GM12878 (cell line): ENCODE results near the gene PSMD11. TPM values are rescaled to one million over a fixed set of nuclear protein-coding genes. Genes with fewer than 3 reads are reported as not detected.

ENCODE experiments used
- ATF7 ChIP-seq: fragments of 450-650 bp; IDR thresholded peaks from 2 replicates; pipeline ENCODE4 v1.6.1; 2016; ENCODE audit warnings: low read depth, mild to moderate bottlenecking
- BMI1 ChIP-seq: fragments of 450-650 bp; IDR thresholded peaks from 2 replicates; pipeline ENCODE4 v1.6.1; 2016; ENCODE audit warnings: mild to moderate bottlenecking, moderate library complexity, borderline replicate concordance
- CHD4 ChIP-seq: fragments of 200-600 bp; sonication (generic); IDR thresholded peaks from 2 replicates; pipeline ENCODE4 v1.6.1; 2016; ENCODE audit warnings: mild to moderate bottlenecking
- CREB1 ChIP-seq: IDR thresholded peaks from 2 replicates; pipeline ENCODE4 v1.6.1; 2012; ENCODE audit warnings: low read depth, mild to moderate bottlenecking, inconsistent platforms
- EGR1 ChIP-seq, 2 experiments: IDR thresholded peaks; 1 replicate in 1 of 2; 2 replicates in 1 of 2; pipeline ENCODE4 v1.6.1; 2011 to 2012; ENCODE audit warnings: low read depth in 2 of 2, low read length in 2 of 2, borderline replicate concordance in 1 of 2, mild to moderate bottlenecking in 1 of 2, moderate library complexity in 1 of 2
- HDGF ChIP-seq: fragments of 450-650 bp; IDR thresholded peaks from 2 replicates; pipeline ENCODE4 v1.6.1; 2016; ENCODE audit warnings: antibody characterized with exemption
- MTA2 ChIP-seq: fragments of 450-650 bp; IDR thresholded peaks from 2 replicates; pipeline ENCODE4 v1.6.1; 2016; ENCODE audit warnings: low read depth, mild to moderate bottlenecking, moderate library complexity
- NFYA ChIP-seq: IDR thresholded peaks from 2 replicates; pipeline ENCODE4 v1.6.1; 2011; ENCODE audit warnings: low read depth, mild to moderate bottlenecking, low read length, improper control_type of control experiment, borderline replicate concordance
- NFYB ChIP-seq: IDR thresholded peaks from 2 replicates; pipeline ENCODE4 v1.6.1; 2011; ENCODE audit warnings: low read depth, mild to moderate bottlenecking, low read length, improper control_type of control experiment, moderate library complexity; ENCODE audit not compliant: insufficient read depth
- POLR2AphosphoS2 ChIP-seq: IDR thresholded peaks from 2 replicates; pipeline ENCODE4 v1.6.1; 2011; ENCODE audit warnings: low read depth, mild to moderate bottlenecking, low read length, improper control_type of control experiment, moderate library complexity
- SIX5 ChIP-seq: IDR thresholded peaks from 2 replicates; pipeline ENCODE4 v1.6.1; 2011; ENCODE audit warnings: mild to moderate bottlenecking, low read depth, low read length, moderate library complexity; ENCODE audit not compliant: severe bottlenecking
- SPI1 ChIP-seq: IDR thresholded peaks from 2 replicates; pipeline ENCODE4 v1.6.1; 2011; ENCODE audit warnings: low read depth, mild to moderate bottlenecking, low read length, moderate library complexity, borderline replicate concordance; ENCODE audit not compliant: insufficient read depth
- SRF ChIP-seq, 2 experiments: IDR thresholded peaks; 2 replicates each; pipeline ENCODE4 v1.6.1; 2011; ENCODE audit warnings: low read depth in 2 of 2, low read length in 2 of 2, mild to moderate bottlenecking in 1 of 2, moderate library complexity in 1 of 2
- STAT1 ChIP-seq: fragments of 450-650 bp; conservative IDR thresholded peaks from 2 replicates; pipeline ENCODE4 v1.6.1; 2014; ENCODE audit warnings: antibody characterized with exemption, mild to moderate bottlenecking
- TCF12 ChIP-seq: IDR thresholded peaks from 2 replicates; pipeline ENCODE4 v1.6.1; 2011; ENCODE audit warnings: low read depth, mild to moderate bottlenecking, low read length
- TCF3 ChIP-seq: IDR thresholded peaks from 2 replicates; pipeline ENCODE4 v1.6.1; 2012; ENCODE audit warnings: low read depth, mild to moderate bottlenecking, low read length, borderline replicate concordance; ENCODE audit not compliant: insufficient read depth
- WRNIP1 ChIP-seq: IDR thresholded peaks from 2 replicates; pipeline ENCODE4 v1.6.1; 2011; ENCODE audit warnings: low read depth, low read length, improper control_type of control experiment, borderline replicate concordance
- polyA plus RNA-seq, 11 experiments: library from polyadenylated mRNA; depleted of rRNA in 4 of 11; unstranded in 6 of 11; stranded (reverse) in 5 of 11; fragments of >200 nt; fragmentation: Nextera tagmentation in 4 of 11; fragmentation: Illumina TruSeq in 1 of 11; extraction: Ambion mirVana in 4 of 11; extraction: Trizol in 1 of 11; gene quantifications; 1 replicate in 1 of 11; 2 replicates in 10 of 11; pipeline versions ENCODE4 v1.2.1 to v1.2.3, GENCODE V29; 2011 to 2016; ENCODE audit warnings: inconsistent platforms in 2 of 11, missing spikeins in 2 of 11, low read depth in 1 of 11
- total RNA-seq, 4 experiments: library from RNA; depleted of rRNA in 3 of 4; stranded (reverse); fragments of >200 nt in 3 of 4; fragmentation: Illumina TruSeq in 1 of 4; extraction: Trizol in 1 of 4; gene quantifications; 2 replicates each; pipeline versions ENCODE4 v1.2.1 to v1.2.3, GENCODE V29; 2013 to 2021
- TF ChIP-seq, protein P1 (sequence below): fragments of 450-650 bp; conservative IDR thresholded peaks from 2 replicates; pipeline ENCODE4 v1.6.1; 2017; ENCODE audit warnings: mild to moderate bottlenecking, moderate library complexity
- TF ChIP-seq, protein P2 (sequence below): IDR thresholded peaks from 2 replicates; pipeline ENCODE4 v1.6.1; 2011; ENCODE audit warnings: borderline replicate concordance, low read depth, mild to moderate bottlenecking, moderate library complexity, low read length; ENCODE audit not compliant: insufficient read depth, poor library complexity, severe bottlenecking
- TF ChIP-seq, protein P3 (sequence below): fragments of 450-650 bp; formaldehyde crosslinking; IDR thresholded peaks from 2 replicates; pipeline ENCODE4 v1.4.0; 2022; ENCODE audit warnings: mild to moderate bottlenecking, moderate library complexity

PSMD11 gene
- total and polyA plus RNA-seq, 10 of the 15 experiments (the other 5 are each of a cell fraction or from before 2014, with no cell fraction given), result 84.1 to 319 (median 120) TPM

DNA sequence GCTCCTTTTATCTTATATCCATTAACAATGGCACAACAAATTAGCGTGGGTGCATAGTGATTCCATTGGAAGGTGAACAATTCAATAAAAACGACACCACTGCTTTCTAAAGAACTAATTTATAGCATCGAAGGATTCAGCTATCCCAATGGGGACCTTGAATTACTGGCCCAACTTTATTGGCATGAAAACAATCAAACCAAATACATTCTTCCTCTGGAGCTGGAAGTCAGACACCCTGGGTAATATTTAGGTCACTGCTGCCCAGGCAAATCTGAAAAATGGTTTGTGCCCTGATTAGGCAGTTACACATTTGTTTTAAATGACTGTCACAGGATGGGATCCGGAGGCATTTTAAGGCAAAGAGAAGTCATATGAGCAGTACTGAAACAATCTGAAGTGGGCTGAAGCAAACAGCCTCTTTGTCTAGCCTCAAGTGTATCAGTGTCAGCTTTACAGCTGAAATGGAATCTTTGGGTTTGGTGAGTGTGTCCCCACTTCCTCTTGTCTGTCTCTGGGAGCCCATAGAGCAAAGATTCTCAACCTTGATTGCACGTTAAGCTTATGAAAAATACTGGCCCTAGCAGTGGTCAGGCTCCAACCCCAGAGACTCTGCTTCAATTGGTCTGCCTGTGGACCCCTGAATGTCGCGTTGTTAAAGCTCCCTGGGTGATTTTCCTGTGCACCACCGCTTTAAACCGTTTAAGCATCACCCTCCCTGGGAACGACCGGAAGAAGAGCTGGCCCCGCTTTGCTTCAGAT, 72.8 kb downstream of the PSMD11 start (continued):
- TF ChIP-seq, protein P1, sequence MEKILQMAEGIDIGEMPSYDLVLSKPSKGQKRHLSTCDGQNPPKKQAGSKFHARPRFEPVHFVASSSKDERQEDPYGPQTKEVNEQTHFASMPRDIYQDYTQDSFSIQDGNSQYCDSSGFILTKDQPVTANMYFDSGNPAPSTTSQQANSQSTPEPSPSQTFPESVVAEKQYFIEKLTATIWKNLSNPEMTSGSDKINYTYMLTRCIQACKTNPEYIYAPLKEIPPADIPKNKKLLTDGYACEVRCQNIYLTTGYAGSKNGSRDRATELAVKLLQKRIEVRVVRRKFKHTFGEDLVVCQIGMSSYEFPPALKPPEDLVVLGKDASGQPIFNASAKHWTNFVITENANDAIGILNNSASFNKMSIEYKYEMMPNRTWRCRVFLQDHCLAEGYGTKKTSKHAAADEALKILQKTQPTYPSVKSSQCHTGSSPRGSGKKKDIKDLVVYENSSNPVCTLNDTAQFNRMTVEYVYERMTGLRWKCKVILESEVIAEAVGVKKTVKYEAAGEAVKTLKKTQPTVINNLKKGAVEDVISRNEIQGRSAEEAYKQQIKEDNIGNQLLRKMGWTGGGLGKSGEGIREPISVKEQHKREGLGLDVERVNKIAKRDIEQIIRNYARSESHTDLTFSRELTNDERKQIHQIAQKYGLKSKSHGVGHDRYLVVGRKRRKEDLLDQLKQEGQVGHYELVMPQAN, result no peak
- TF ChIP-seq, protein P2, sequence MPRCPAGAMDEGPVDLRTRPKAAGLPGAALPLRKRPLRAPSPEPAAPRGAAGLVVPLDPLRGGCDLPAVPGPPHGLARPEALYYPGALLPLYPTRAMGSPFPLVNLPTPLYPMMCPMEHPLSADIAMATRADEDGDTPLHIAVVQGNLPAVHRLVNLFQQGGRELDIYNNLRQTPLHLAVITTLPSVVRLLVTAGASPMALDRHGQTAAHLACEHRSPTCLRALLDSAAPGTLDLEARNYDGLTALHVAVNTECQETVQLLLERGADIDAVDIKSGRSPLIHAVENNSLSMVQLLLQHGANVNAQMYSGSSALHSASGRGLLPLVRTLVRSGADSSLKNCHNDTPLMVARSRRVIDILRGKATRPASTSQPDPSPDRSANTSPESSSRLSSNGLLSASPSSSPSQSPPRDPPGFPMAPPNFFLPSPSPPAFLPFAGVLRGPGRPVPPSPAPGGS, result no peak
- TF ChIP-seq SIX5 (no peak), NFYA (no peak), WRNIP1 (0 out of 2 replicates have a peak, but pooled peaks have one; percentile 27), CREB1 (peak; percentile 39; the same call in 1 of the 2 replicates), HDGF (no peak), ATF7 (peak; percentile 61; the same call in 1 of the 2 replicates), MTA2 (peak; percentile 50; the same call in 1 of the 2 replicates), NFYB (no peak), TCF3 (no peak), SRF (IDR thresholded peaks at IDR 0.05; ENCODE audit: low read depth in 2 of 2, low read length in 2 of 2) (0 out of 4 replicates have a peak, but pooled peaks of 1 of the 2 experiments have one; percentile 24), CHD4 (no peak), SPI1 (peak; percentile 91), BMI1 (no peak), EGR1 (IDR thresholded peaks at IDR 0.05; ENCODE audit: borderline replicate concordance in 1 of 2, low read depth in 2 of 2, low read length in 2 of 2) (no peak), STAT1 (no peak), POLR2AphosphoS2 (no peak), TCF12 (0 out of 2 replicates have a peak, but pooled peaks have one; percentile 6)
- TF ChIP-seq, protein P3, sequence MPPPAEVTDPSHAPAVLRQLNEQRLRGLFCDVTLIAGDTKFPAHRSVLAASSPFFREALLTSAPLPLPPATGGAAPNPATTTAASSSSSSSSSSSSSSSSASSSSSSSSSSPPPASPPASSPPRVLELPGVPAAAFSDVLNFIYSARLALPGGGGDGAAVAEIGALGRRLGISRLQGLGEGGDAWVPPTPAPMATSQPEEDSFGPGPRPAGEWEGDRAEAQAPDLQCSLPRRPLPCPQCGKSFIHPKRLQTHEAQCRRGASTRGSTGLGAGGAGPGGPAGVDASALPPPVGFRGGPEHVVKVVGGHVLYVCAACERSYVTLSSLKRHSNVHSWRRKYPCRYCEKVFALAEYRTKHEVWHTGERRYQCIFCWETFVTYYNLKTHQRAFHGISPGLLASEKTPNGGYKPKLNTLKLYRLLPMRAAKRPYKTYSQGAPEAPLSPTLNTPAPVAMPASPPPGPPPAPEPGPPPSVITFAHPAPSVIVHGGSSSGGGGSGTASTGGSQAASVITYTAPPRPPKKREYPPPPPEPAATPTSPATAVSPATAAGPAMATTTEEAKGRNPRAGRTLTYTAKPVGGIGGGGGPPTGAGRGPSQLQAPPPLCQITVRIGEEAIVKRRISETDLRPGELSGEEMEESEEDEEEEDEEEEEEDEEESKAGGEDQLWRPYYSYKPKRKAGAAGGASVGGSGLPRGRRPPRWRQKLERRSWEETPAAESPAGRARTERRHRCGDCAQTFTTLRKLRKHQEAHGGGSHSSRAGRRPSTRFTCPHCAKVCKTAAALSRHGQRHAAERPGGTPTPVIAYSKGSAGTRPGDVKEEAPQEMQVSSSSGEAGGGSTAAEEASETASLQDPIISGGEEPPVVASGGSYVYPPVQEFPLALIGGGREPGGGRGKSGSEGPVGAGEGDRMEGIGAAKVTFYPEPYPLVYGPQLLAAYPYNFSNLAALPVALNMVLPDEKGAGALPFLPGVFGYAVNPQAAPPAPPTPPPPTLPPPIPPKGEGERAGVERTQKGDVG (CRISPR knock-in tag), result 0 out of 2 replicates have a peak, but pooled peaks have one; percentile 51
